Mononuclear cell (primary cell): ENCODE results near the gene TADA3. TPM values are rescaled to one million over a fixed set of nuclear protein-coding genes. Genes with fewer than 3 reads are reported as not detected.

Source experiments
- H3K27me3 ChIP-seq: 2 replicates; pipeline ENCODE4 v1.6.0; 2011; ENCODE audit warnings: low read length, control low read depth; ENCODE audit not compliant: insufficient read depth
- H3K4me1 ChIP-seq: 2 replicates; pipeline ENCODE4 v1.5.1; 2011; ENCODE audit warnings: mild to moderate bottlenecking, low read length, control low read depth; ENCODE audit not compliant: insufficient read depth
- H3K4me3 ChIP-seq: 2 replicates; pipeline ENCODE4 v1.5.1; 2011; ENCODE audit warnings: mild to moderate bottlenecking, low read length, moderate library complexity
- H3K9me3 ChIP-seq: 2 replicates; pipeline ENCODE4 v1.5.1; 2011; ENCODE audit warnings: low read depth, mild to moderate bottlenecking, control low read depth, low read length
- total RNA-seq: library from RNA; depleted of rRNA; stranded (reverse); fragments of >200 nt; gene quantifications from one replicate; pipeline ENCODE4 v1.2.3, GENCODE V29; 2012

Gene TADA3, protein sequence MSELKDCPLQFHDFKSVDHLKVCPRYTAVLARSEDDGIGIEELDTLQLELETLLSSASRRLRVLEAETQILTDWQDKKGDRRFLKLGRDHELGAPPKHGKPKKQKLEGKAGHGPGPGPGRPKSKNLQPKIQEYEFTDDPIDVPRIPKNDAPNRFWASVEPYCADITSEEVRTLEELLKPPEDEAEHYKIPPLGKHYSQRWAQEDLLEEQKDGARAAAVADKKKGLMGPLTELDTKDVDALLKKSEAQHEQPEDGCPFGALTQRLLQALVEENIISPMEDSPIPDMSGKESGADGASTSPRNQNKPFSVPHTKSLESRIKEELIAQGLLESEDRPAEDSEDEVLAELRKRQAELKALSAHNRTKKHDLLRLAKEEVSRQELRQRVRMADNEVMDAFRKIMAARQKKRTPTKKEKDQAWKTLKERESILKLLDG
- total RNA-seq, result 28.8 TPM

DNA sequence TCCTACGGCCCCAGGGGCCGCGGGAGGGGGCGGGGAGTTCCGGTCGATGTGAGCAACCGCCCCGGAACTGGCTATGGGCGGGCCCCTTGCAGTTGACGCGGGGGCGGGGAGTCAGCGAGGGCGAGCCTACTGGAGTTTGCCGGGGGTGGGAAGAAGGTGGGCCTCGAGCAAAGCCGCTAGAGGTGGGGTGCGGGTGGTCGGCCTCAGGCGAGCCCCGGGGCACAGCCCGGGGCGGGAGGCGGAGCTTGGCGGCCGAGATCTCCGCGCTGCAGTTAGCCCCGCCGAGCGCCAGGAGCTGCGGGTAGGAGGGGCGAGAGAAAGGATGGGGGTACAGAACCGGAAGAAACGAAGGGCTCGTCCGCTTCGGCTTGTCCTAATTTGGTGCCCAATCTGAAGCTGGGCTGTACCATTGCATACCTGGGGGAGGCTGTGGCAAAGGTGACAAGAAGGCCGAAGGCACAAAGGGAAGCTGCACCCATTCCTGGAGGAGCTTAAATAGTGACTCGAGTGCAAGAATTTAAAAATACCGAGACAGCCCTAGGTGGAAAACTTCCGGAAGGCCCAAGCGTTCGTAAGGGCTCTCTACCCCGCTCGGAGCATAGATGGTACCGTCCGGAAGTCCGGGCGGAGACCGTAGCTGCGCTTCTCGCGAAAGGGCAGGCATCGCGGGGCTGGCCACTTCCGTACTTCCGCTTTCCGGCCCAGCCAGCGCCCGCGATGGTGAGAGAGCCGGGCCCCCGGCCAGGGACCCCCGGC is at the start of gene TADA3, which contains the start of gene ARPC4:
Gene TADA3 (minus strand): TSS at position 69 of the 756 bp plus-strand sequence. CDS start 1,007 bp downstream, outside the sequence.
Gene ARPC4 (plus strand): TSS at position 678 of the 756 bp plus-strand sequence. CDS start 40 bp downstream, at position 718.
- H3K4me1 ChIP-seq, result peaks cover 56% of the 10 kb centered on the region

DNA sequence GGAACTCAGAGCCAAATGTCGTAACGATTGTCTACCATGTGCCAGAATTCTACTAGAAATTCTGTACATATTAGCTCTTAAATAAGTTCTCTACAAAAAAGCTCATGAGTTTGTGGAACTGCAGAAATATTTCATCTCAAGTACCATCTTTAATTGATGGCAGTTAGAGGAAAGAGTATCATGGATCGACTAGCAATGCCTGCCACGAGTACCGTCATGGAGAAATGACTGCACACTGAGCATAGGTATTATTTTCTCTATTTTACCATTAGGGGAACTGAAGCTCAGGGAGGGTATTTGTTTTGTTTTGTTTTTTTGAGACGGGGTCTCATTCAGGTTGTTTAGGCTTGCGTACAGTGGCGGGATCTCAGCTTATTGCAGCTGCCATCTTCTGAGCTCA is 48.7 kb upstream of the TADA3 start:
- Histone ChIP-seq H3K4me3 (no peak overlapping the region), H3K27me3 (no peaks in the 10 kb centered on the region), H3K9me3 (no peaks in the 10 kb centered on the region), H3K4me1 (peaks cover 38% of the 10 kb centered on the region)

More for the DNA sequence above, at the start of gene TADA3, which contains the start of gene ARPC4:
- H3K27me3 ChIP-seq, result no peaks in the 10 kb centered on the region
- H3K9me3 ChIP-seq, result no peaks in the 10 kb centered on the region
- peak within 1 kb of the TSS; percentile 98 for H3K4me3 ChIP-seq

DNA sequence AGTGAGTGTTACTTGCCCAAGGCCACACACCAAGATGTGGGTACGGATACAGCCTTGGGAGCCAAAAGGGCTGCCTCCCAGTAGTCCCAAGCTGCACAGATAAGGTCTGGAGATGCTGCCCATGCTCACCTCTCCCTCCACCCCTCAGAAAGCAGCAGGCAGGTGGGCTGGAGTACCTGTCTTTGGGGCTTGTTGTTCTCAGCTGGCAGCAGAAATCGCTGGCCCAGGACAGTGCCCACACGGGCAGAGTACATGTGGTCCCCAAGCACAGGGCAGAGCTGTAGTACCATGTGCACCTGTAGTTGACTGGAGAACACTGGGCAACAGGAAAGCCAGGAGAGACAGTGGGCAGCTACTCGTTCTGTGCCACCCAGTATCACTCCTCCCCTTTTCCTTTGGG is 46.6 kb upstream of the TADA3 start:
- H3K4me3 ChIP-seq, result no peak overlapping the region
- H3K4me1 ChIP-seq, result peaks cover 25% of the 10 kb centered on the region
- H3K27me3 ChIP-seq, result no peaks in the 10 kb centered on the region
- no peaks in the 10 kb centered on the region for H3K9me3 ChIP-seq

DNA sequence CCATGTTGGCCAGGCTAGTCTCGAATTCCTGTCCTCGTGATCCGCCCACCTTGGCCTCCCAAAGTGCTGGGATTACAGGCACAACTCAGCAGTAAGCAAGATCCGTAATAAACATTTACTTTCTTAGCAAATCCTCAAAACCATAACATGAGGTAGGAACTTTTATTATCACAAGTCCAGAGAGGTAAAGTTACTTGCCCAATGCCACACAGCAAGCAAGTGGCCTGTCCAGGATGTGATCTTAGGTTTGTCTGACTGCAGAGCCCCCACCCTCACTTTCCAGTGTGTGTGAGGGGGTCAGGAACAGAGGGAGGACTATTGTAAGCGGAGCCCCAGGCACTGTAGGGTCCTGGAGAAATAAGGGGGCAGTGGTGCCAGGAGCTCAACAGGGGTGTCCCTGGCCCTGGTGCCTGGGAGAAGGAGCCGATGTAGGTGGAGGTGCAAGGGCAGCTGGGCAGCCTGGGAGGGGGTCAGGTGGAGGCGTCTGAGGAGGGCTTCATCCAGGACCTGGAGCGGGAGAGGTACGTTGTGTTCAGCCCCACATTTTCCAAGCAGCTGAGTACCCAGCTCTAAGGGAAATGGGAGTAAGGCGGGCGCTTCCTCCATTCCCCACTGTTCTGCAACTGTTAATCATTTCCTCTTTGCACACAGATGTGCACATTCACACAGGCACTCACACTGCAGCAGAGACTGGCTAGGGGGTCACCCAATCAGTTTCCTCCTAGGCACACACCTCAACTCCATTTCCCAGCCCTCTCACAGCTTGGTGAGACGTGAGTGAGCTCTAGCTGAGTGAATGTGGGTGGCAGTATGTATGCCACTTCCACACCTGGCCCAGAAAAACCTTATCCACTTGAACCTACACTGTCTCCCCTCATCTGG is 45.7 kb upstream of the TADA3 start:
- H3K4me3 ChIP-seq, result no peak overlapping the region
- no peaks in the 10 kb centered on the region for H3K27me3 ChIP-seq
- peaks cover 20% of the 10 kb centered on the region for H3K4me1 ChIP-seq
- H3K9me3 ChIP-seq, result no peaks in the 10 kb centered on the region

DNA sequence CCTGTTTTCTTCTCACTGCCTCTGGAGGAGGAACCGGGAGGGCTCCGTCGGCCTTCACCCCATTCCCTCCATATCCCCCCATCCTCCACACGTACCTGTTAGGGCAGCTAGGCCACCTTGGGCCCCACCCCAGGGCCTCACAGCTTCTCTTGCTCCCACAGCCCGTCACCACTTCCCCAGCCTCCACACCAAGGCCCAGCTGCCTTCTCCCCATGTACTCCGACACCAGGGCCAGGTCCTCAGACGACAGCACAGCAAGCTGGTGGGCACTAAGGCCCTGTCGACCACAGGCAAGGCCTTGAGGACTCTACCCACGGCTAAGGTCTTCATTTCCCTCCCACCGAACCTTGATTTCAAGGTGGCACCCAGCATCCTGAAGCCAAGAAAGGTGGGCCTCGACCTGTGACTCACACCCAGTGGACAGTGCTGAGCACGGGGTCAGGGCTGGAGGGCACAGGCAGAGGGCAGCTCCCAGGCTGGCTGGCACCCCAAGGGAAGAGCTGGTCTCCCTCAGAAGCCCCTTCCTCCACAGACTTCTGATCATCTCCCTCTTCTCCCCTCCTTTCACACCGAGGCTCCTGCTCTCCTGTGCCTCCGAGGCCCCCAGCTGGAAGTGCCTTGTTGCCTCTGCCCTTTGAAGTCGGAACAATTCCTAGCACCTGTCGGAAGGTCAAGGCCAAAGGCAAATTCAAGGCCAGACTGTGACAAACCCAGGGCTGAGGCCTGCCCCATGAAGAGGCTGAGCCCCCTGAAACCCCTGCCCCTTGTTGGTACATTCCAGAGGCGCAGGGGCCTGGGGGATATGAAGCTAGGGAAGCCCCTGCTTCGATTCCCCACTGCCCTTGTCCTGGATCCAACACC is 42.5 kb upstream of the TADA3 start:
- Histone ChIP-seq H3K4me3 (no peak overlapping the region), H3K9me3 (no peaks in the 10 kb centered on the region), H3K27me3 (no peaks in the 10 kb centered on the region), H3K4me1 (peaks cover 11% of the 10 kb centered on the region)

DNA sequence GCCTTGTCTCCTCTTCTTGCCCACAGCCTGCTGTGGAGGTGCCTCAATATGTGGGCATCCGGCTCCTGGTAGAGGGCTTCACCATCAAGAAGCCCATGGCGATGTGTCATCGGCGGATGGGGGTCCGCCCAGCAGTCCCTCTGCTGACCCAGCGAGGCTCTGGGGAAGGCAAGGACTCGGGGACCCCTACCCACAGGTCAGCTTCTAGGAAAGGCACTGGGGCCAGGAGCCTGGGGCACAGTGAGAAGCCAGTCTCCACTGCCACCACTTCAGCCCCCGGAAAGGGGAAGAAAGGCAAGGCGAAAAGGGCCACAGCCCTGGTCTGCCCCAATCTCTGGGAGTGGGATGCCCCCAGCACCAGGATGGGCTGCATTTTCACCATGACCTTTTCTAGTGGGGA is 40.8 kb upstream of the TADA3 start:
- peaks cover 4% of the 10 kb centered on the region for H3K4me1 ChIP-seq
- H3K4me3 ChIP-seq, result no peak overlapping the region
- no peaks in the 10 kb centered on the region for H3K9me3 ChIP-seq
- H3K27me3 ChIP-seq, result no peaks in the 10 kb centered on the region

DNA sequence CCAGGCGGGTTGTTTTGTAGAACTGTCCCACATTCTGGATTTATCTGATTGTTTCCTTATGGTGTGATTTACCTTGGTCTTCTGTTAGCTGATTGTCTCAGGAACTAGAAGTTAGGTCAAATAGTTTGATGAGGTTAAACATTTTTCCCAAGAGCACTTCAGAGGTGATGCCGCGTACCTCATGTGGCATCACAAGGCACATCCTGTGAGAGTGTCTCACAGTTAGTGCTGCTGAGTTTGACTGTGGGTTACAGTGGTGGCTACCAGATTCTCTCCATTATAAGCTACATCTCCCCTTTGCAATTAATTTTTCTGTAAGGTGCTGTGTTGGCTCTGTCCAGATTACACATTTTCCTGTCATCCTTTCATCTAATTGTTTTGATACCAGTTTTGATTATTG is 39.0 kb upstream of the TADA3 start:
- H3K4me3 ChIP-seq, result no peak overlapping the region
- no peaks in the 10 kb centered on the region for H3K27me3 ChIP-seq
- no peaks in the 10 kb centered on the region for H3K4me1 ChIP-seq
- no peaks in the 10 kb centered on the region for H3K9me3 ChIP-seq

DNA sequence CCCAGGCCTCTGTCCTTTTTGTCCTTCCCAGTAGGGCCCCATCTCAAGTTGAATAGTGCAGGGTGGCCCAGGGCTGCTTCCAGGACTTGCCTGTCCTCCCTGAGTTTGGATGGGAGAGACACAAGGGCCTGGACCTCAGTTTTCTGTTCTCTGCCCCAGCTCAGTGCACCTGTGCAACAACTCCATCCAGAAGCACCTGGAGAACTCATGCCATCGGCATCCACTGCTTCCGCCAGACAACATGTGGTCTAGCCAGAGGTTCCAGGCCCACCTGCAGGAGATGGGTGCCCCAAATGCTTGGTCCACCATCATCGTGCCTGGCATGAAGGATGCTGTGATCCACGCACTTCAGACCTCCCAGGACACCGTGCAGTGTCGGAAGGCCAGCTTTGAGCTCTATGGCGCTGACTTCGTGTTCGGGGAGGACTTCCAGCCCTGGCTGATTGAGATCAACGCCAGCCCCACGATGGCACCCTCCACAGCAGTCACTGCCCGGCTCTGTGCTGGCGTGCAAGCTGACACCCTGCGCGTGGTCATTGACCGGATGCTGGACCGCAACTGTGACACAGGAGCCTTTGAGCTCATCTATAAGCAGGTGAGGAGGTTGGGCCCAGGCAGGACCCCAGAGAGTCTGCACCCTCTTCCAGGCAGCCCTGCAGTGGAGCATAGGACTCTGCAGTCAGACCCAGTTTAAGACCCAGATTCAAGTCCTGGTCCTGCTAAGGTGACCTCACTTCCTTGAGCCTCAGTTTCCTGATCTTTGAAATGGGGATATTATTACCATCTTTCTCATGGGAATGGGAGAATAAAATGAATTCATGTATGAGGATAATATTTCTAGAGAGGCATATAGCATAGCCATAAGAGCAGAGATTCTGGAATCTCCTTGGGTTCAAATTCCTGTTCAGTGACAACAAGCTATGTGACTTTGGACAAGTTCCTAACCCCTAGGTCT is 36.8 kb upstream of the TADA3 start:
- Histone ChIP-seq H3K27me3 (no peaks in the 10 kb centered on the region), H3K4me3 (no peak overlapping the region), H3K4me1 (no peaks in the 10 kb centered on the region), H3K9me3 (no peaks in the 10 kb centered on the region)

DNA sequence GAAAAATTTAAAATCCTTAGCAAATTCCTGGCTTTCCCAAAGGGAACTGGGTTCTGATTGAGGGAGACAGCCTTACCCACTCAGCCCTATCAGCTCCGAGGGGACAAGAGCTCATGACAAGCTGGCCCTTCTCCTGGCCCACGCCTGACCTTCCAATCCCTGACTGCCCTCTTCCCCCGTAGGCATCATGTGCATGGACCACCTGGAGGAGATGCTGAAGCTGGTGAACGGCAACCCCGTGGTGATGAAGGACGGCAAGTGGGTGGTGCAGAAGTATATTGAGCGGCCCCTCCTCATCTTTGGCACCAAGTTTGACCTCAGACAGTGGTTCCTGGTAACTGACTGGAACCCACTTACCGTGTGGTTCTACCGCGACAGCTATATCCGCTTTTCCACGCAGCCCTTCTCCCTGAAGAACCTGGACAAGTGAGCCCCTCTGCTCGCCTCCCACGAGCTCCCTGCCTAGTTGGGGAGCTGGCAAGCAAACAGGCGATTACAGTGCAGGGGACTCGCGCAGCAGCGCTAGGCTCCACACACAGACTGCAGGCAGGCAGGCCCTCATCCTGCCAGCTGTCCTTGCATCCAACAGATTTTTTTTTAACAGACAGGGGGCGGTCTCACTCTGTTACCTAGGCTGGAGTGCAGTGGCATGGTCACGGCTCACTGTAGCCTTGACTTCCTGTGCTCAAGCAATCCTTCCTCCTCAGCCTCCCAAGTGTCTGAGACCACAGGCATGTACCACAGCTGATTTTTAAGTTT is 34.7 kb upstream of the TADA3 start:
- H3K27me3 ChIP-seq, result no peaks in the 10 kb centered on the region
- no peaks in the 10 kb centered on the region for H3K9me3 ChIP-seq
- no peaks in the 10 kb centered on the region for H3K4me1 ChIP-seq
- H3K4me3 ChIP-seq, result no peak overlapping the region

DNA sequence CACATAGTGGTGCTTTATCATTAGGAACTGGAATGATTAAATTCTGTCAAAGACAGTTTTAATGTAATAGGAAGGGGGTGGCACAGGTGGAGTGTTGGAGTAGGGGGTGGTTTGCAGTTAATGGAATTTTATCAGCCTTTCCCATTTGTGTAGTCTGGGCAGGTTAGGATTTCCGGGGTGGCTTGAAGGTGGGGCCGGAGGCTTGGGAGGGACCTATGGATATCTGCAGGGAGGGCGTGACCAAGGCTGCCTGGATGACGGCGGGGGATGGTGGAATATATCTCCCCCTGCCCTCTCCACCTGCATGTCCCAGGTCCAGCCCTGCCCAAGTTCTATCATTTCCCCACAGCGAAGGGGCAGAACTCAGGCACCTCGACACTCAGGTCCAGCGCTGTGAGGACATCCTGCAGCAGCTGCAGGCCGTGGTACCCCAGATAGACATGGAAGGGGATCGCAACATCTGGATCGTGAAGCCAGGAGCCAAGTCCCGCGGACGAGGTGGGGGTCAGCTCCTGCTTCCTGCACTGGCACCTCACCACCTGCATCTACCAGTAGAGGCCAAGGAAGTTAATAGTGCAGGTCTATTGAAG is 33.3 kb upstream of the TADA3 start:
- H3K4me3 ChIP-seq, result no peak overlapping the region
- H3K27me3 ChIP-seq, result no peaks in the 10 kb centered on the region
- no peaks in the 10 kb centered on the region for H3K9me3 ChIP-seq
- H3K4me1 ChIP-seq, result no peaks in the 10 kb centered on the region

DNA sequence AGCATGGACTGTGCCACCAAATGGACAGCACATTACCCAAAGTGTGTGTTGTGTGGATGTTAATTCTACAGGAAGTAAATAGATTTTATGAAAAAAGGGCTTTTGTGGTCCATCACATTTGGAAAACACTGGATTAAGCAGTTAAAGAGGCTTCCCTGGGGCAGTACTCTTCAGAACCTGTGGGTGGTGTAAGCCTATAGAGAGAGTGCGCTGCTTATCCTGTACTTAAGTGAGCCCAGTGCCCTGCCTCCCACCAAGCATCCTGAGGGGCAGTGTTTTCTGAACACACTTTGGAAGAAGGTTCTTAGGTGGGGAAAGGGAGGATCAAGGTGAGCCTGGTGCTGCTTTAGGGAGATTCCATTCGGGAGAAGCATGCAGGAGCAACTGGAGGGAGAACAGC is 28.7 kb upstream of the TADA3 start:
- Histone ChIP-seq H3K4me3 (no peak overlapping the region), H3K27me3 (no peaks in the 10 kb centered on the region), H3K4me1 (no peaks in the 10 kb centered on the region), H3K9me3 (no peaks in the 10 kb centered on the region)

DNA sequence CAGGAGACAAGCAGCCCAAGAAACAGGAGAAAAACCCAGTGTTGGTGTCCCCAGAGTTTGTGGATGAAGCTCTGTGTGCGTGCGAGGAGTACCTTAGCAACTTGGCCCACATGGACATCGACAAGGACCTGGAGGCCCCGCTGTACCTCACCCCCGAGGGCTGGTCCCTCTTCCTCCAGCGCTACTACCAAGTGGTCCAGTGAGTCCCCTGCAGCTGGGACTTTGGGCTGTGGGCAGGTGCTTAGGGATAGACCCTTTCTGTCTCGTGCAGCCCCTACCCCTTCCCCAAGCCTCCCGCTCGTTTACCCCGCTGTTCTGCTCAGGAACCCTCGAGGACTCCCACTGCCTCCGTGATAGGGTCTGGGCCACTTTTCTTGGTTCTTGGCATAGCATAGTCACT is 28.3 kb upstream of the TADA3 start:
- Histone ChIP-seq H3K4me1 (no peaks in the 10 kb centered on the region), H3K4me3 (no peak overlapping the region), H3K27me3 (no peaks in the 10 kb centered on the region), H3K9me3 (no peaks in the 10 kb centered on the region)
